Ovary (tissue), 9 donors: ENCODE measurements around the gene MT1F. TPM values are rescaled to one million over a fixed set of nuclear protein-coding genes. Genes with fewer than 3 reads are reported as not detected.
A peak's percentile ranks its signal among the peaks of the same experiment; 100 is the strongest.

Experiments used
- DNase-seq, 5 donors: peaks; one replicate each; pipeline ENCODE4 v3.0.0-alpha.2; 2019 to 2020
- H3K27ac ChIP-seq, 2 donors: fragments of 200-600 bp; one replicate each; pipeline versions ENCODE4 v1.5.1 to v1.8.0; 2019 to 2022
- H3K27me3 ChIP-seq: fragments of 200-600 bp; one replicate; pipeline ENCODE4 v1.8.0; 2022
- H3K36me3 ChIP-seq: fragments of 200-600 bp; sonication (generic); one replicate; pipeline ENCODE4 v1.5.1; 2019
- H3K4me1 ChIP-seq: one replicate; pipeline ENCODE4 v1.8.1; 2013; ENCODE audit warnings: mild to moderate bottlenecking, moderate library complexity; ENCODE audit not compliant: insufficient read depth
- H3K4me3 ChIP-seq: fragments of 200-600 bp; sonication (generic); one replicate; pipeline ENCODE4 v1.5.1; 2017
- H3K9me3 ChIP-seq, 2 donors: fragments of 200-600 bp in 1 of 2; sonication (generic) in 1 of 2; one replicate each; pipeline versions ENCODE4 v1.5.1 to v1.8.1; 2013 to 2019; ENCODE audit warnings: mild to moderate bottlenecking in 1 of 2, moderate library complexity in 1 of 2
- EP300 ChIP-seq: sonication (generic); formaldehyde crosslinking; IDR thresholded peaks from one replicate; pipeline ENCODE4 v1.6.1; 2017; ENCODE audit warnings: antibody characterized with exemption
- POLR2A ChIP-seq: fragments of 450-650 bp; IDR thresholded peaks from one replicate; pipeline ENCODE4 v1.6.1; 2017; ENCODE audit warnings: antibody characterized with exemption, mild to moderate bottlenecking, moderate library complexity
- WGBS, 3 donors: extraction: QIAGEN DNeasy Blood & Tissue Kit in 1 of 3; methylation state at CpG; one replicate each; pipeline versions ENCODE4 v1.1.5 to v1.1.7; 2013 to 2017; 5-methylcytosine and 5-hydroxymethylcytosine counted together
- intact Hi-C, 4 donors: fragments of 100-400 bp; cut with DNase I; formaldehyde crosslinking; loops; one replicate each; pipeline versions ENCODE4 v1.11.0 to v1.15.1; 2022 to 2023
- polyA plus RNA-seq, 2 donors: library from polyadenylated mRNA; stranded (reverse); fragments of 200-250 nt in 1 of 2; fragments of 350-450 nt in 1 of 2; fragmentation: Illumina TruSeq in 1 of 2; extraction: RNeasy Lipid Tissue Mini Kit (QIAGEN cat#74804) in 1 of 2; gene quantifications; one replicate each; pipeline ENCODE4 v1.2.3, GENCODE V29; 2013 to 2014
- total RNA-seq, 7 donors: library from RNA; depleted of rRNA in 2 of 7; stranded (reverse); fragments of >200 nt in 2 of 7; fragmentation: NEBNext Ultra II Directional in 3 of 7; extraction: Animal tissue kit (Norgen Biotek cat#: 25700) in 3 of 7; gene quantifications; one replicate each; pipeline versions ENCODE4 v1.1.0 to v1.2.4, GENCODE V29; 2016 to 2023
- TF ChIP-seq, protein P1 (sequence below), 3 donors: fragments of 450-650 bp in 2 of 3; fragments of 200-600 bp in 1 of 3; IDR thresholded peaks; one replicate each; pipeline versions ENCODE4 v1.5.1 to v1.8.0; 2016 to 2022; ENCODE audit warnings: antibody characterized with exemption in 3 of 3, mild to moderate bottlenecking in 1 of 3
- donor health status: DM: no; HTN: no; CAD: no; lungs with moderate emphysema.
- donor health status: DM: no; HTN: no; CAD: no.
- donor health status: Bipolar disorder and iron deficiency.
- donor health status: DM: yes; HTN: yes; CAD: no.
- donor health status: DM: no; HTN: no; CAD: no.
- donor health status: DM: yes; HTN: yes; CAD: no.

Gene MT1F
- total and polyA plus RNA-seq, 9 donors: 0.73 to 76.3 (median 3.2) TPM; not detected in 1

DNA sequence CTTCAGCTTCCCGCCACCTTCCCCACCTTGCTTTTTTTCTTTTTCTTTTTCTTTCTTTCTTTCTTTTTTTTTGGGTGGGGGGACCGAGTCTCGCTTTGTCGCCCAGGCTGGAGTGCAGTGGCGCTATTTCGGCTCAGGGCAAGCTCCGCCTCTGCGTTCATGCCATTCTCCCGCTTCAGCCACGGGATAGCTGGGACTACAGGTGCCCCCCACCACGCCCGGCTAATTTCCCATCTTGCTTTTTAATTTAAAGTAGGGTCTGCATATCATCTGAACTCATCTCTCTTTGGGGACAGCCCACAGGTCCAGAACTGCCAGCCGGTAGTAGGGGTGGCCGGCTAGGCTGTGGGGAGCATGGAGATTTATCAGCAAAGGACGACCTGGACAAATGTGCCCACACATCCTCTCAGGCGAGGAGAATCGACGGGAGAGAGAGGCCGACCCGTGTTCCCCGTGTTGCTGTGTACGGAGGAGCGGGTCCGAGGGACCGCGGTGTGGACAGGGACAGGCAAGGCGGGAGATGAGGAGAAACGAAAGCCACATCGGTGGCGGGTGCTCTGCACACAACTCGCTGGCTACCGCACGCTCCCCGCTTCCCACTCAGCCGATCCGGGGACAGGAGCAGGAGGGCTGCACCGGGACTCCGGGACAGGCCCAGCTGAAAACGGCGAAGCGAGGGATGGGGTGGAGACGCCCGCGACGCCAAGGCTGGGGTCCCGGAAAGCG is 22.9 kb upstream of the MT1F start:
- DNase-seq: no peak
- peaks cover 9% of the 10 kb centered on the region for H3K4me1 ChIP-seq
- 22 to 26% (median 24%) methylated on average over 44 to 47 of the region's 47 CpGs for WGBS, 3 donors
- TF ChIP-seq, protein P1, sequence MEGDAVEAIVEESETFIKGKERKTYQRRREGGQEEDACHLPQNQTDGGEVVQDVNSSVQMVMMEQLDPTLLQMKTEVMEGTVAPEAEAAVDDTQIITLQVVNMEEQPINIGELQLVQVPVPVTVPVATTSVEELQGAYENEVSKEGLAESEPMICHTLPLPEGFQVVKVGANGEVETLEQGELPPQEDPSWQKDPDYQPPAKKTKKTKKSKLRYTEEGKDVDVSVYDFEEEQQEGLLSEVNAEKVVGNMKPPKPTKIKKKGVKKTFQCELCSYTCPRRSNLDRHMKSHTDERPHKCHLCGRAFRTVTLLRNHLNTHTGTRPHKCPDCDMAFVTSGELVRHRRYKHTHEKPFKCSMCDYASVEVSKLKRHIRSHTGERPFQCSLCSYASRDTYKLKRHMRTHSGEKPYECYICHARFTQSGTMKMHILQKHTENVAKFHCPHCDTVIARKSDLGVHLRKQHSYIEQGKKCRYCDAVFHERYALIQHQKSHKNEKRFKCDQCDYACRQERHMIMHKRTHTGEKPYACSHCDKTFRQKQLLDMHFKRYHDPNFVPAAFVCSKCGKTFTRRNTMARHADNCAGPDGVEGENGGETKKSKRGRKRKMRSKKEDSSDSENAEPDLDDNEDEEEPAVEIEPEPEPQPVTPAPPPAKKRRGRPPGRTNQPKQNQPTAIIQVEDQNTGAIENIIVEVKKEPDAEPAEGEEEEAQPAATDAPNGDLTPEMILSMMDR (IDR thresholded peaks at IDR 0.05): no peak
- no peak for TF ChIP-seq POLR2A
- TF ChIP-seq EP300: no peak
- H3K4me3 ChIP-seq: no peak overlapping the region
- no peaks in the 10 kb centered on the region for H3K9me3 ChIP-seq
- no peaks in the 10 kb centered on the region for H3K36me3 ChIP-seq
- intact Hi-C loops: no loop called here
- H3K27me3 ChIP-seq: no peaks in the 10 kb centered on the region
- H3K27ac ChIP-seq: no peak overlapping the region

DNA sequence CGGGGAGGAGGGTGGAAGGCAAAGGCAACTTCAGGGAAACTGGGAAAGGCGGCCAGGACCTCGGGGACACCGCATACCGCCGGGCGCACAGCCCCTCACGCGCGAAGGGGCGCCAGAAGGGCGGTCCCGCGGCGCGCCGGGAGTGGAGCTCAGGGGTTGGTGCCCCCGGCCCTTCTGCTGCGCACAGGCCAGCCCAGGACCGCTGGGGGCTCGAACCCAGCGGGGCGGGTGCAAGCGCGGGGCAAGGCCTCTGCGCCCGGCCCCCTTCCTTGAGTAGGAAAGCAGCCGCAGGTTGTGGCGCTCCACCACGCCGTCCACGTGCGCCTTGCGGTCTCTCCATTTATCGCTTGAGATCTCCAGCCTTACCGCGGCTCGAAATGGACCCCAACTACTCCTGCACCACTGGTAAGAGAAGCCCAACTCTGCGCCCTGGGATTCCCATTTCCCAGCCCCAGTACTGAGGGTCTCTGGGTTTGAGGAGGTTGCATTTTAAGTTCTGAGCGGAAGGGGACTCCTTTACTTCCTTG is 22.3 kb upstream of the MT1F start:
- no peak for DNase-seq
- H3K4me1 ChIP-seq: peaks cover 9% of the 10 kb centered on the region
- H3K4me3 ChIP-seq: no peak overlapping the region
- H3K36me3 ChIP-seq: no peaks in the 10 kb centered on the region
- no peaks in the 10 kb centered on the region for H3K27me3 ChIP-seq
- no peak overlapping the region for H3K27ac ChIP-seq
- 4 to 14% (median 10%) methylated on average over 25 to 40 of the region's 40 CpGs for WGBS, 3 donors
- TF ChIP-seq EP300: no peak
- TF ChIP-seq POLR2A: no peak
- TF ChIP-seq, protein P1 (IDR thresholded peaks at IDR 0.05): no peak
- H3K9me3 ChIP-seq: no peaks in the 10 kb centered on the region
- intact Hi-C loops: no loop called here

DNA sequence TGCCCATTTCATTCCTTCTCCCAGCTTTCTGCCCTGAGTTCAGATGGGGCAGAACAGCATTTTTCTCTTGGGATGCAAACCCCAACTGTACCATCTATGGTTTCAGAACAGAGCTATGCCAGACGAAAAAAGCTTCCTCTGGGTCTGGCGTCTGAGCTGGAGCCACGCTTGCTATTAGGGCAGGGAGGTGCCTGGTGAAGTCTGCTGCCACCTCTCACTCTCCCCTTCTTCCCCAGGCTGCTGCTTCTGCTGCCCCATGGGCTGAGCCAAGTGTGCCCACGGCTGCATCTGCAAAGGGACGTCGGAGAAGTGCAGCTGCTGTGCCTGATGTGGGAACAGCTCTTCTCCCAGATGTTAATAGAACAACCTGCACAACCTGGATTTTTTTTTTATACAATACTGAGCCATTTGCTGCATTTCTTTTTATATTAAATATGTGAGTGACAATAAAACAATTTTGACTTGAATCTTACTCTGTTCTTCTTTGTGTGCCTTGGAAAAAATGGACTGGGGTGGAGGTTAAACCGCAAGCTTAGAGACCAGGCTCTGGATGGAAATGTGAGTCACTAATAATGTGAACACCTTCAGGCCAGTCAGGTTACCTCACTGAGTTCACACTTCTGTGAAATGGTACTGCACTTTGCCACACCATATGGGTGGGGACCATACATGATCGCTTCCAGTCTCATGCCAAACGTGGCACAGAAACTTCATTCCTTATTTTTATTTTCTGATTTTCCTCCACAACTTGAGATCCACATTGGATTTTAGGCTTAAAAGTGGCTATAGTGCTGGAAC is 20.9 kb upstream of the MT1F start:
- Histone ChIP-seq H3K4me1 (peaks cover 9% of the 10 kb centered on the region), H3K27me3 (no peaks in the 10 kb centered on the region), H3K27ac (no peak overlapping the region), H3K36me3 (no peaks in the 10 kb centered on the region), H3K9me3 (no peaks in the 10 kb centered on the region), H3K4me3 (no peak overlapping the region)
- DNase-seq: no peak
- intact Hi-C loops: no loop called here
- WGBS, 3 donors: 45 to 62% (median 59%) methylated on average over 9 of the region's 9 CpGs
- TF ChIP-seq, protein P1 (IDR thresholded peaks at IDR 0.05): no peak
- no peak for TF ChIP-seq POLR2A
- TF ChIP-seq EP300: no peak

DNA sequence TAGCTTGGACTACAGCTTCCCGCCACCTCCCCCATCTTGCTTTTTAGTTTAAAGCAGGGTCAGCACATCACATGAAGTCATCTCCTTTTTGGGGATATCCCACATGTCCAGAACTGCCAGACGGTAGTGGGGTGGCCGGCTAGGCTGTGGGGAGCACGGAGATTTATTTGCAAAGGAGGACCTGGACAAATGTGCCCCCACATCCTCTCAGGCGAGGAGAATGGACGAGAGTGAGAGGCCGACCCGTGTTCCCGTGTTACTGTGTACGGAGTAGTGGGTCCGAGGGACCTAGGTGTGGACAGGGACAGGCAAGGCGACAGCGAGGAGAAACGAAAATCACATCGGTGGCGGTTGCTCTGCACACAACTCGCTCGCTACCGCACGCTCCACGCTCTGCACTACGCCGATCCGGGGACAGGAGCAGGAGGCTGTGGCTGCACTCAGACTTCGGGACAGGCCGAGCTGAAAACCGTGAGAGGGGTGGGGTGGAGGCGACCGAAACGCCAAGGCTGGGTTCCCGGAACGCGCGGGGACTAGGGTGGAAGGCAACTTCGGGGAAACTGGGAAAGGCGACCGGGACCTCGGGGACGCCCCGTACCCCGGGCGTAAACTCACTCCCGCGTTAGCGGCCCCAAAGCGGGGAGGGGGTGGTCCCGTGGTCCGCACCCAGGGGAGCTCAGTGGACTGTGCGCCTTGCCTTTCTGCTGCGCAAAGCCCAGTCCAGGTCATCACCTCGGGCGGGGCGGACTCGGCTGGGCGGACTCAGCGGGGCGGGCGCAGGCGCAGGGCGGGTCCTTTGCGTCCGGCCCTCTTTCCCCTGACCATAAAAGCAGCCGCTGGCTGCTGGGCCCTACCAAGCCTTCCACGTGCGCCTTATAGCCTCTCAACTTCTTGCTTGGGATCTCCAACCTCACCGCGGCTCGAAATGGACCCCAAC is 19.7 kb upstream of the MT1F start, which contains the start of gene MT1A:
MT1A (plus strand) TSS at position 853 of the 937 bp plus-strand sequence; CDS start at position 926, 73 bp downstream.
- intact Hi-C loops: no loop called here

More for the DNA sequence above, 19.7 kb upstream of the MT1F start, which contains the start of gene MT1A:
- TF ChIP-seq, protein P1 (IDR thresholded peaks at IDR 0.05): no peak
- TF ChIP-seq POLR2A (peak; percentile 32), EP300 (peak; percentile 39)
- DNase-seq: peak in 4 of 5 donors; percentile 33 to 77 (median 68)
- no peaks in the 10 kb centered on the region for H3K9me3 ChIP-seq
- H3K4me1 ChIP-seq: peaks cover 9% of the 10 kb centered on the region
- no peak within 1 kb of the TSS for H3K27ac ChIP-seq
- H3K36me3 ChIP-seq: no peaks in the 10 kb centered on the region
- peak within 1 kb of the TSS; percentile 27 for H3K4me3 ChIP-seq
- H3K27me3 ChIP-seq: no peaks in the 10 kb centered on the region
- WGBS, 3 donors: 7 to 18% (median 14%) methylated on average over 58 to 68 of the region's 68 CpGs
